NCI-H526 (cell line): ENCODE measurements around the gene MYO1G.

Experiments
- DNase-seq, 2 experiments: peaks; one replicate each; lab custom pipeline; 2025; lab: John Stamatoyannopoulos, UW

Gene MYO1G

DNA sequence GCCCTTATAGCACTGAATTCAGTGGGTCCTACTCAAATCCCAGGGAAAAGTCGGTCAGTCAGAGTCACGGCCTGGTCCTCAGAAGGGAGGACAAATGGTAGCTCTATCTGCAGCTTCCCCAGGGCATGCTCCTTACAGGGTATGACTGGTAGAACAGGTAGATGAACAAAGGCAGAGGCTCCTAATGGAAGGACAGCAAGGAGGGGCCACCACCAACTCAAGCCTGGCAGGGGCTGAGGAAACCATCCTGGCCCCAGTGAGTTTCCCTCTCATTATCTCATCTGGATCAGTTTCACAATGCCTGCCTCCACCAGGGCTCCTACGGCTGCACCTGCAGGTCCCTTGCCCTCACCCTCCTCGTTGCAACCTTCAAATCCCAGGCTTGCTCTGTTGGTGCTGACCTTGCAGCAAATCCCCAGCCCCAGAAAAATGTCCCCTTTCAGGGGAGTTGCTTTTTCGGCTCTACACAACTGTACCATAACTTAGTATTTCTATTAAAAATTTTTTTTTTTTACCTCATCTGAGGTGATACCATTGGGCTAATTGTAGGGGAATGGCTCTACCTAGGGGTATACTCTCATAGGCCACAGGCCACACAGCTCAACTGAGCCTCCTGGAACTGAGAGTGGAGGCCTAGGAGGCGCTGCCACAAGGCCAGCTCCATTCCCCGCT is 2.4 kb upstream of the MYO1G start:
- DNase-seq, result no peak

DNA sequence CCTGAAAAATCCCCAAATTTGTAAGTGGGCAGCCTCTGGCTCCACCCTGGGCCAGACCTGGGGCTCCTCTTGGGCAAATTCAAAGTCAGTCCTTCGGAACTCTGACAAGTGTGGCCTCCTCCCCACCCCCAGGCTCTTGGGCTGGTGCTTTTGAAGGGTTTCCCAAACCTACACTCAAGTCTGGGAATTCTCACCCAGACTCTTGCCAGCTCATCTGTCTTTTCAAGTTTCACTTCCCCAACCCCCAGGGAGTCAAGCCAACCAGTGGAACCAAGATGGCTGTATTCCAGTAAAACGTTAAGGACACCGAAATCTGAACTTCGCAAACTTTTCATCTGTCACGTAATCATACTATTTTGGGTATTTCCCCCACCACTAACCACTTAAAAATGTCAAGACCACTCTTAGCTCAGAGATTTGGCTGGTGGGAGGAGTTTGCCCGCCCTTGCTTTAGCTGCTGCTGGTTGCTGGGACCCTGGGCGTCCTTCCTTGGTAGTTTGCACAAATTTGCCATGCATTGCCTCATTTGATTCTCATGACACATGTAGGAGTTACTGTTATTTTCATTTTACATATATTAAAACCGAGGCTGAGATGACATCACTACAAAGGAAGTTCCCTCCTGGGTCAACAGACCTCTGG is 1.7 kb upstream of the MYO1G start:
- DNase-seq, result no peak

DNA sequence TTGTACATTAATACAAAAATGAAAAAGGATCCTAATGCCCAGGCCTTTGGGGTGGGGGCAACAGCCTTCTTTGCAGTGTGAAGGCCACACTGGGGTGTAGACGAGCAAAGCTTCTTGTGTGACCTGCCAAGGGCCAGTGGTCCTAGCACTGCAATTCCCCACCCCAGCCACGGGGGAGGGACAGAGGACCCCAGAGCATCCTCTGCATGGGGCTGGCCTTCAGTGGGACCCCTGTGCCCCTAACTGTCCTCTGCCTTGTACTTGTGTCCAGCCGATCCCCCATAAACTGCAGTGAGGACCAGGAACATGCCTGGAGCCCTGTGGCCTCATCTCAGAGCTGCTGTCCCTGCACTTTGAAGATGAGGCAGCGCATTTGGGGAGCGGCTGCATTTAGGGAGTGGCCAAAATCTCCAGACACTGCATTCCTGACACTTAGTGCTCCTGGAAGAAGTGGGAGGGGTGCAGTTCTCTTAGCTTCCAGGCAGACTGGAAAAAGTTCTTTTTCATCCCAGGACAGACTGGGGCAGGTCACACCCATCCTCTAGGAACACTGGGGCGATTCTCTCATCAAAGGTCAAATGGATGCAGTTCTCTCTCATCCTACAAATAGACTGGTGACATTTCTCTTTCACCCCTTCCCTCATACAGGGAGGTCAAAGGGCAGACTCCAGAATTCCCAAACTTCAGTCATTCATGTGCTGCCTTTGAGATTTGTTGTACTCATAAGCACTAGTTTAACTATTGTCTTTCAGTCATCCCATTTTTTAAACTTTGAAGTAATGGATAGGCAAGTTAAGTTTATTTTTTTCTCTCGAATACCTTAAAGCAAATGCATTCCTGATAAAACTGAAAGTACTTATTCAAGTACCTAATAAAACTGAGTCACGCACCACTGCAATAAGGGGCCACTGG is 922 bp upstream of the MYO1G start:
- no peak for DNase-seq

DNA sequence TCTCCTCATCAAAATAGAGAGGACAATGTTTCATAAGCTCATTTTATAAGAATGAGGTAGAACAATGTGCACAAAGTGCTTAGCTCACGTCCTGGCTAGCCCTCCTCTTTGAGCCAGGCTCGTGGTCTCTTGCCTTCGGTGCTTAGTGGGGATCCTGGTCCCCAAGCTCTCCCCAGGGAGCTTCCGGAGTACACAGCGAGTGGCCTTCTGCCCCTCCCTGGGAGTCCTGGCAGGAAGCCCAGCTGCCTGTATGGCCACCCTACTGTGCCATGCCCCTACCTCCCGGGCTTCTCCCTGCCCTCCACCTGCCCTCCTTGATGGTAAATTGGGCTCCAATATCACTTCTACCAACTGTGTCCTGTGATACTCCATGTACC is 868 bp downstream of the MYO1G start:
- DNase-seq, result no peak

DNA sequence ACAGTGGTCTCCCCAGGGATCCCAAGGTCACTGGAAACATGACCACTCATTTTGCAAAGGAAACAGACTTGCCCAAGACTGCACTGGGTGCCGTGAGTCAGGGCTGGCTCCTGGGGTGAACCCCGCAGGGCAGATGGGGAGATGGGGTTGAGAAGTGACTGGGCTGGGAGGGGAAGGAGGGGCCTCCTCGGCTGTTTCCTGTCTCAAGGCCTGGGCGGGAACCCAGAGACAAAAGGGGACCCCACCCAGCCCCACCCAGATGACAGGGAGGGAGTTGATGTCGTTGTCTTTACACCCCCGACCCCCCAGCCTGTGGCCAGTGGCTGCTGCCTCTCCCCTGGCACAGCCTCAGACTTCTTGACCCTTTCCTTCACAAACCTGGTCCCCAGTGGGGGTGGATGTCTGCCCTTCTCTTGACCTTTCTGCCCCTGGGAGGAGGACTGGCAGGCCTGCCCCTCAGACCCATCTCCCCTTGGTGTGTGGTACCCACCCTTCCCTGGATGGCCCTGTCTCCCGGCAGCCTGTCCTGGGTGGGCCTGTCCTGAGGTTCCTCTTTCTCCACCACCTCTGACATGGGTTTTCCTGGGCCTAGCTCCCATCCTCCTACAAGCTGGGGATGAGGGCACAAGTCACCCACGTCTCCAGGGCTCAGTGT is 1.4 kb downstream of the MYO1G start:
- no peak for DNase-seq

DNA sequence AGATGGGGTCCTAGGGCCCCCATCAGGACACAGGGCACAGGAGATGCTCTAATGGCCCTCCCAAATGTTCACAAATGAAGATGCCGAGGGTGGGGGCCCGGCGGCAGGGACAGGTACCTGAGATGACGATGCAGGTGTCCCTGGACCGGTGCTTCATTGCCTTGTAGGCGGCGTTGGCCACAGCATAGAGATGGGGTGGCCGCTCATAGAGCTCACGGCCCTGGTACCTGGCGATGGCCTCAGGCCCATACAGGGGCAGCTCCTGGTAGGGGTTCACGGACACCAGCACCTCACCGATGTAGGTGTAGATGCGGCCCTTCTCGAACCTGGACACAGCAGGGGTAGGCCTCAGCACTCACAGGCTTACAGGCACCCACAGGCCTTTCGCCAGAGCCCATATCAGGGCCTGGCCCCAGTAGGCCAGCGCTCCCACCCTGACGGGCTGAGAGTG is 2.0 kb downstream of the MYO1G start:
- DNase-seq, result no peak

DNA sequence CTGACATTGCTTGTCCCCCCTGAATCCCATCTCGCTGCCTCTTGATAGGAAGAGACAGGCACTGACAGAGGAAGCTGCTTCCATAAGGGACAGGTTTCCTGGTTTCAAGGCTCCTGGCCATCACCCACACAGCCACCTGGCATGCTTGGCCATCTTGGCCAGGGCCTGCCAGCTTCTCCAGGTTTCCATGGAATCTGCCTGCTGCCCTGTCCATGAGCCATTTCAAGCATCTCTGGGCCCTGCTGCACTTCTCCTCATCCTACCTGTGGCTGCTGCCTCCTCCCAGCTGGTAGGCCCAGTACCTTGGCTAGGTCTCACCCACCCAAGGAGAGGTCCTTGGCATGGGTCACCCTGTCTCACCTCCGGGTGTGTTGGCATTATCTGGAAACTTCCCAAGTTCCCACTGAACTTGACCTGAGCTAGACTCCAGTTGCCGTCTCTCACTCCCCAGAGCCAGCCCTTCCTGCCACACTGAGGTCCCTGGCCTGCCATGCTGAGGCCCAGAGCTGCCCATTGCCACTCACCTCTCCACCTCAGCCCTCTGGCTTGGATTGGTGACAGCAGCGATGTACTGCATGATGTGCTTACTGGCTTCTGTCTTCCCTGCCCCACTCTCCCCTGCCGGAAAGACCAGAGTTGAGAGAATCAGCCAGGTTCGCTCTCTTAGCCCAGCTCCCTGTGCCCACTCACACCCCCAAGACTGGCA is 2.6 kb downstream of the MYO1G start:
- no peak for DNase-seq

DNA sequence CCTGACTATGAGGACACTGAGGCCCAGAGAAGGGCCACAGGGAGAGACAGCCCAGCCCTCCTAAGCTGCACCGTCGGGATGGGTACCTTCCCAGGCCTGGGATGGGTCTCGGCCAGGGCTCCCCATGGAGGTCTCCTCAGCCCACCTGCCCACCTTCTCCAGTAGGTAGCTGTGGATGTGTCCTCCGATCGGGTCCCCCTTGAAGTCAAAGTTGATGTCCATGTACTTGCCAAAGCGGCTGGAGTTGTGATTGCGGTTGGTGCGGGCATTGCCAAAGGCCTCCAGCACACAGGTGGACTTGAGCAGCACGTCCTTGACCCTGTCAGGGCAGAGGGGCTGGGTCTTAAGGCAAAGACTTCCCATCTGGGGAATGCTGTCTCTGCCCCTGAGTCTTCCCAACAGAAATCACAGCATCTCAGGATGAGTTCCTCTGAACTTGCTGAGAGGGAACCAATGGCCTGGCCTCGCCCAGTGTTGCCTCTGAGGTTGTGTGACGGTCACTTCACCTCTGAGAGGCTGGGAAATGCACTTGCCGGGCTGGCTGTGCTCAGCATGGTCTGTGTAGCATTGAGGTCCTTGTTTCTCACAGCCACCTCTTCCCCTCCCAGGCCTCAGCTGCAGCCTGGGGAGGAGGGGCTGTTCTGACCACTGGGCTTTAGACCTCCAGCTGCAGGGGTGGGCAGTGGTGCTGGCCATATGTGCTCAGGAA is 3.3 kb downstream of the MYO1G start:
- no peak for DNase-seq

DNA sequence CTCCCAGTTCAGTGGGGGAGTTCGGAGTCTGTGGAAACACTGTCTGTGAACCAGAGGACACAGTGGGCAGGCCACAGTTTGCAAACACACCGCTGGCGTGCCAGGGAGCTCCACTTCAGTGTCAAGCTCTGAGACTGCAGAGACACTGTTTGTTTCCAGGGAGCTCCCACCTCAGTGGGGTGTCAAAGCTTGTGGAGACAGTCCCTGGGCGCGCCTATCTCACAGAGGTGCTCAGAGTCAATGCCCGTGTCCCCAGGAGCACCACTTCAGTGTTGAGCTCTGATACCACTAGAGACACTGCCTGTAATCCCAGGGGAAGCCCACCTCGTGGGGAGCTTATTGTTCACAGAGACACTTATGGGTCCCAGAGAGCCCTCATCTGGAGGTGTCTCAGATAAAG is 4.3 kb downstream of the MYO1G start:
- no peak for DNase-seq

DNA sequence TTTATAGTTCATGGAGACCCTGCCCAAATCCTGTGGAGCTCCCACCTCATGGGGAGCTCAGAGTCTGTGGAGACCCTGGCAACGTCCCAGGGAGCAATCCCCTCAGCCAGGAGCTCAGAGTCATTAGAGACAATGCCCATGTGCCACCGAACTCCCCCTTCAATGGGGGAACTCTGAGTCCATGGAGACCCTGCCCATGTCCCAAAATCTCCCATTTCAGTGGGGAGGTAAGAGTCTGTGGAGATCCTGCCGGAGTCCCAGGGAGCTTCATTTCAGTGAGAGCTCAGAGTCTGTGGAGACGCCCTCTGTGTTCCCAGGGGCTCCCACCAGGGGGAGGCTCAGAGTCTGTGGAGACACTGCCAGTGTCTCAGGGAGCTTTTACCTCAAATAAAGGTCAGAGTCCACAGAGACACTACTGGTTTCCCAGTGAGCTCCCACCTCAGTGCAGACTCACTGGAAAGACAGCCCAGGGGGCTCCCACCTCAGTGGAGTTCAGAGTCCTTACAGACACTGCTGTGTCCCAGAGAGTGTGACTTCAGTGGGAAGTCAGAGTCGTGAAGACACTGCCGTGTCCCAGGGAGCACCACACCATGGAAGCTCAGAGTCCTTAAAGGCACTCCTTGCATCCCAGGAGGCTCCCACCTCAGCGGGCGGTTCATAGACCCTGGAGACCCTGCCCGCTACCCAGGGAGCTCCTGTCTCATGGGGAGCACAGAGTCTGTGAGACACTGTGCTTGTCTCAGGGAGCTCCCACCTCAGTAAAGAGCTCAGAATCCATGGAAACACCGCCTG is 5.0 kb downstream of the MYO1G start:
- DNase-seq, result peak in 1 of 2 experiments; percentile 36

DNA sequence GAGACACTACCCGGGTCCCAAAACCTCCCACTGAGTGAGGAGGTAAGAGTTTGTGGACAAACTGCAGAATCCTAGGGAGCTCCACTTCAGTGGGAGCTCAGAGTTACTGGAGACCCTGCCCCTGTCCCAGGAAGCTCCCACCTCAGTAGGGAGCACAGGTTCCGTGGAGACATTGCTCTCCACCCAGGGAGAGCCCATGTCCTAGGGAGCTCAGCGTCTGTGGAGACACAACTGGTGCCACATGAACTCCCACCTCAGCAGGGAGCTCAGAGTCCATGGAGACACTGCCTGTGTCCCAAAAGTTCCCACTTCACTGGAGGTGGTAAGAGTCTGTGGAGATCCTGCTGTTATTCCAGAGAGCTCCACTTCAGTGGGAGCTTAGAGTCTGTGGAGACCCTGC is 6.3 kb downstream of the MYO1G start:
- no peak for DNase-seq

DNA sequence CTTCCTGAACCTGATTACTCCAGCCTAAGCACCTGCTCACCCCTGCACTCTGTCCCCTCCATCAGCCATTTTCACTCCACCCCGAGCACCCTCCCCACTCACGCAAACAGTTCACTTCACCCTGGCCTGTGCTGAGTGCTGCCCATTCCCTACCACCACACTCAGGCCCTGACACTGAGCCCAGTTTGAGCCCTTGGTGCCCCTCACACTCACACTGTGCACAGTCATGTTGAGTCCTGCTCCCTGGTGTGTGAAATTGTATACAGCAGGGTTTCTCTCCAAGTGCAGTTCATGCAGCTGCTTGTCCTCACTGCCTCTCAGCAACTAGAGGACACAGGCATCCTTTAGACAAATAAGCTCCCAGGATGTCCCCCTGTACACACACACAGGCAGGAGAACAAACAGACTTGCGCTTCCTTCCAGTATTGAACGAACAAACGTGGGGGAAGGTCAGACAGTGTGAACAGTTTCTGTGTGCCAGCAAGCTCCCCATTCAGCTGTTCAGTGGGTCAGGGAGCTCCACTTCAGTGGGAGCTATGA is 6.8 kb downstream of the MYO1G start:
- DNase-seq, result no peak

DNA sequence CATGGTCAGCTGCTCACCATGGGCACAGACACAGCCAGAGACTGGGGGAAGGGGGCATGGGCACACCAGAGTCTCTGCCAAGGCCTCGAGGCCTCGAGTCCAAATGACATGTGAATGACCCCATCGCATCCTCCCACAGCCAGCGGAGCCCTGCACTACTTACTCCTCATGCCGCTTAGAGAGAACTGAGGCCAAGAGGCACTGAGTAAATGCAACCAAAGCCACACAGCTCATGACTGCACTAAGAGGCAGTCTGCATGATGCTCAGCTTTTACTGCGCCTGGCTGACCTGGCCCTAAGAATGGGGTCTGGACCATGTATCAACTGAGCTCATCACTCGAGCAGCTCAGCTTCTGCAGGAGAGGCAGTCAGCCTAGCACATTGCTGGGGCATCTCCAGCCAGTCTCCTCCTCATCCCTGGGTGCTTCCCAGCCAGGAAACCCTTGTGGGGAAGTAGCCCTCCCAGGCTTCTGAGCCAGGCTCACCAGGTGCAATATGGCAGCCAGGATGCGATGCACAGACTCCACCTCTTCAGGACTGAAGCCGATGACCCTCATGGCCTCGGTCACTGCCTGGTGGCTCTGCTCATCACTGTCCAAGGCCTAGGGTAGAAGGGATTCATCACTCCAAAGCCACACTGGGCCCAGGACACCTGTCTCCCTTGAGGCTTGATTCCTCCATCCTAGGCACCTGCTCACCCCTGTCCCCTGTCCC is 7.5 kb downstream of the MYO1G start:
- no peak for DNase-seq

DNA sequence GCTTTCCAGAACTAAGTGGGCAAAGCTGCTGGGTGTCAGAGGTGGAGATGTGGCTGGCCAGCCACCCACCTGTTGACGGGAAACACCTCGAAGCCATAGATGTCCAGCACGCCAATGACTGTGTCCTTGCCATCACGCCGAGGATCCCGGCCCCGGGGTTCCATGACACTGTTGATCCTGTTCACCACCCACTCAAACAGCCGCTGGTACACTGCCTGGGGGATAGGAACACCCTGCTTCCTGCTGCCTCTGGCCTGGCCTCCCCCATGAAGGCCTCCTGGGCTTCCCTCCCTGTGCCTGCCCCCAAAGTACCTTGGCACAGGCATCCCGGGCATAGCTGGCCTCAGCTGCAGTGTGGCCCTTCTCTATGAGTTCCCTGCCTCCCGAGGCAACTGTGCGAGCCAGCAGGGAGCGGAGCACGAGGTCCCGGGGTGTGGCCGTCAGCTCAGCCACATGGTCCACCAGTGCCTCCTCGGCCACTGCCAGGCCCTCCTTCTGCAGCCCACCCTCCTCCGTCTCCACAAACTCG is 8.2 kb downstream of the MYO1G start:
- no peak for DNase-seq

DNA sequence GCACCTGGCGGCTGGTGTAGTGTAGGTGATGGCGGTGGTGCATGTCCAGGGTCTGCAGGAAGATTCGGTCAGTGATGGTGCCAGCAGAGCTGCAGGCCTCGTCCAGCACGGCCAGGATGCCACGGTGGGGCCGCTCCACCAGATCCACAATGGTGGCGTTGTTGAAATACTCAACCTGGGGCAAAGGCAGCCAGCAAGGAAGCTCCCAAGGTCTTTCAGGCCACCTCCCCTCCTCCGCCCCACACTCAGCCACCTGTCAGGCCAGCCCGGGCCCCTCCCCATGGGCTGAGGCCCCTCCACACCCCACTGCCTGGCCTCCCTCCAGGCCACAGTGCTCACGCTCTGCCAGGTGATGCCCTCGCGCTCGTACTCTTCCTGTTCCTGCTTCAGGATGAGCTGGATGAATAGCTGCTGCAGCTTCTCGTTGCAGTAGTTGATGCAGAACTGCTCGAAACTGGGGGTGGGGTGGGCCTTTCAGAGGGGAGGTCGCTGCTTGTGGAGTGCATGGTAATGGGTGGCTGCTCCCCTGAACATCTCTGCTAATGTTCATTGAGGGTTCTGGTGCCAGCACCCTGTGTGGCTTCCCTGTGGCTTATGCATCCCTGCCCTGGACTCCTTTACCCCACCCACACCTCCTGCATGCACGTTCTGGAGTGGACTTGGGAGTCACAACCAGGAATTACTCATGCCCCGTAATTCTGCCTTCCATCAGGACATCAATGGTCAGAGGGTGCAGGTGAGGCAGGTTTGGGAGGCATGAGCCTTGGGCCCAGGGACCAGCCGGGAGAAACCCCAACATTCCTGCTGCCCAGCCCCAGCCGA is 8.9 kb downstream of the MYO1G start:
- no peak for DNase-seq

DNA sequence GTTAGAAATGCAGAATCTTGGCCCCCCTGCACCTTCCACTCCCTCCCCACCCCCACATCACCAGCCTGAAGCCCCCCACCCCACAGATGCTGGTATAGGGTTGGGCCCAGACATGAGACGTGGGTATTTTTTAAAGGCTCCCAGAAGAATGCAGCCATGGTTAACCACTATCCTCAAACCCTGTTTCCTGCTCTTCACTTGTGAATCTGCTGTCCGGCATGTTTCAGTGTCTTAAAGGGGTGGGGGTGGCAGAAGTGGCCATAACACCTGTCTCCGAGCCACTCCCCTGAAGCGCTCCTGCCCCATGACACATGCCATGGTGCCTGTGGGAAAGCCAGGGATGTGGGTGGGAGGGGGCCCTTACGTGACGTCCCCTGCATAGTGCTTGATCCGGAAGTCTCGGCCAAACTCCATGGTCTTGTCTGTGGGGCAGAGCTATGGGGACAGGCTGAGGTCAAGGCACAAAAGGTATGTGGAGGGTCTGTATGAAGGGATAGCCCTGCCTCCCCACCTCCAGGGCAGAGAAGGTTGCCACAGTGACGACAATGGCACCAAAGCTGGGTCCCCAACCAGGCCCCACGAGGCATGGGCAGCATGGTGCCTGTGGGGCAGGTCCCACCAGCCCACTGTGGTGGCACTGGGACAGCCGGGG is 9.6 kb downstream of the MYO1G start:
- no peak for DNase-seq

DNA sequence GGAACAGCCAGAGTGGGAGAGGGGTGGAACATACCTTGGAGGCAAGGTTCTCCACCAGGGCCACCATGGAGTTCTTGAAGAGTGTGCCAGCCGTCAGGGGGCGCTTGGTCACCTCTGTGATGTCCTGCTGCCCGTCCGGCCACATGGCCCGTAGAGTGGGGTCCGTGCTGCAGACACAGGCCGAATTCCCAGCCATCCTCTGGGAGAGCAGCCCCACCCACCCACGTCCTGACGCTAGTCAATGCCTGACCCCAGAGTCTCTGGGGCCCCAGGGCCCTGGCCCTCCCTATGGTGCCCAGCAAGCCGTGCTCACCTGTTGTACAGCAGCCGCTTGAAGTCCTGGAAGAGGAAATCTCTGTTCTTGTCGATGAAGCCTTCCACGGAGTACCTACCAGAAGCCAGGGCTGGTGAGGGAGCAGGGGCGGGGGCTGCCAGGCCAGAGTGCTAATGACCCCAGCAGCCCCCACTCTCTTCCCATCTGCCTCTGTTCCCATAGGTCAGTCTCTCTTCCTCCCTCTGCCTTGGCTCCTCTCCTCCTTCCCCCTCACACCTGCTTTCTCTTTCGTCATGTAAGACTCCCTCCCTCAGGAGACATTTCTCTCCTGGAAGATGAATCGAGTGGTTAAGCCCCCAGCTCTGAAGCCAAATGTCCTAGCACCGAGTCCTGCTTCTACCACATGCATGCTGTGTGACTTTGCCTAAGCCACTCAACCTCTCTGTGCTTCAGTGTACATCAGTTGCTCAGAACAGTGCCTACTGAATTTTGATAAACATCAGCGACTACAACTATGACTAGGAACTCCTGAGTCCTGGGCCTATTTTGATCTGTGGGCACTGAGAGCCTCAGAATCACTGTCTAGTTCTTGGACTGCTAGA is 11.0 kb downstream of the MYO1G start:
- DNase-seq, result peak in 1 of 2 experiments; percentile 24
